GM12878 (cell line): ENCODE measurements around the gene HOXC9. TPM values are rescaled to one million over a fixed set of nuclear protein-coding genes. Genes with fewer than 3 reads are reported as not detected.

ENCODE experiments used
- ATAC-seq: fragments of 200-7000 bp; cut with Tn5 transposase; 3 replicates; pipeline ENCODE4 v1.9.1; 2020; ENCODE audit warnings: mild to moderate bottlenecking, moderate library complexity
- BruUV-seq: library from RNA; stranded (reverse); fragments of 400-500 nt; replicated peaks from 2 replicates; lab custom pipeline; 2021; lab: Mats Ljungman, UMichigan
- CTCF ChIA-PET: fragments of 300-600 bp; sonication (Branson Sonifier 250); formaldehyde crosslinking; extraction: SDS; loops from one replicate; lab custom pipeline; 2021; ENCODE audit warnings: inconsistent platforms; lab: Yijun Ruan, JAX
- POLR2A ChIA-PET: fragments of 350-600 bp; formaldehyde crosslinking; extraction: SDS; loops from one replicate; lab custom pipeline; 2021; ENCODE audit warnings: inconsistent platforms; lab: Charles Lee
- RAD21 ChIA-PET: fragments of 300-600 bp; sonication (Branson Sonifier 250); formaldehyde crosslinking; loops from one replicate; lab custom pipeline; 2023; ENCODE audit warnings: antibody characterized with exemption; ENCODE audit not compliant: unreplicated experiment; lab: Charles Lee
- SMC1A ChIA-PET: fragments of 300-600 bp; sonication (Branson Sonifier 250); formaldehyde crosslinking; loops from one replicate; lab custom pipeline; 2023; ENCODE audit not compliant: unreplicated experiment, uncharacterized antibody; lab: Charles Lee
- DNase-seq: peaks from one replicate; pipeline ENCODE4 v3.0.0-alpha.2; 2011; ENCODE audit warnings: low read depth, low spot score
- FAIRE-seq: peaks from 3 replicates; lab custom pipeline; 2011; peaks lifted over from hg19 to GRCh38; lab: Jason Lieb, UNC
- H2AFZ ChIP-seq: 2 replicates; pipeline ENCODE4 v1.6.0; 2011; ENCODE audit warnings: low read depth, low read length, control low read depth; ENCODE audit not compliant: control insufficient read depth
- H3K27ac ChIP-seq: 2 replicates; pipeline ENCODE4 v1.5.1; 2011; ENCODE audit warnings: control low read depth; ENCODE audit not compliant: control insufficient read depth, insufficient read depth
- H3K27me3 ChIP-seq, 2 experiments: replicated peaks in 1 of 2; 2 replicates each; pipeline versions ENCODE4 v1.6.0 to v1.6.1; 2011; ENCODE audit warnings: low read length in 1 of 2; ENCODE audit not compliant: control insufficient read depth in 2 of 2, insufficient read depth in 2 of 2
- H3K36me3 ChIP-seq, 2 experiments: 2 replicates each; pipeline ENCODE4 v1.5.1; 2011; ENCODE audit warnings: low read length in 1 of 2; ENCODE audit not compliant: control insufficient read depth in 2 of 2, insufficient read depth in 2 of 2
- H3K4me1 ChIP-seq: 2 replicates; pipeline ENCODE4 v1.6.1; 2011; ENCODE audit warnings: mild to moderate bottlenecking, low read length, moderate library complexity, mixed read lengths; ENCODE audit not compliant: control insufficient read depth, insufficient read depth
- H3K4me2 ChIP-seq: 2 replicates; pipeline ENCODE4 v1.6.0; 2011; ENCODE audit warnings: control low read depth; ENCODE audit not compliant: control insufficient read depth, insufficient read depth
- H3K4me3 ChIP-seq: fragments of 200-600 bp; sonication (generic); 2 replicates; pipeline ENCODE4 v1.5.1; 2016
- H3K79me2 ChIP-seq: 2 replicates; pipeline ENCODE4 v1.6.0; 2011; ENCODE audit warnings: low read length; ENCODE audit not compliant: control insufficient read depth, insufficient read depth
- H3K9ac ChIP-seq: 2 replicates; pipeline ENCODE4 v1.8.0; 2011; ENCODE audit warnings: low read length, control low read depth, mixed read lengths; ENCODE audit not compliant: control insufficient read depth, insufficient read depth
- H3K9me3 ChIP-seq: replicated peaks from 3 replicates; pipeline ENCODE4 v1.5.1; 2011; ENCODE audit warnings: mild to moderate bottlenecking, low read length; ENCODE audit not compliant: control insufficient read depth, insufficient read depth
- H4K20me1 ChIP-seq: 2 replicates; pipeline ENCODE4 v1.6.0; 2011; ENCODE audit not compliant: control insufficient read depth, insufficient read depth
- ASH2L ChIP-seq: fragments of 300-600, 200-600 bp; sonication (generic); IDR thresholded peaks from 2 replicates; pipeline ENCODE4 v1.6.1; 2017; ENCODE audit warnings: low read depth, mild to moderate bottlenecking, borderline replicate concordance
- CEBPZ ChIP-seq: fragments of 150-350 bp; IDR thresholded peaks from 2 replicates; pipeline ENCODE4 v1.6.1; 2016; ENCODE audit warnings: low read depth, low read length
- KAT2A ChIP-seq: conservative IDR thresholded peaks from 2 replicates; pipeline ENCODE4 v1.6.1; 2011; ENCODE audit warnings: low read depth, low read length; ENCODE audit not compliant: control insufficient read depth
- RELA ChIP-seq: fragments of 450-650 bp; IDR thresholded peaks from 2 replicates; pipeline ENCODE4 v1.8.0; 2014; ENCODE audit warnings: borderline replicate concordance; ENCODE audit not compliant: partially characterized antibody
- RFX5 ChIP-seq: IDR thresholded peaks from 2 replicates; pipeline ENCODE4 v1.6.1; 2011; ENCODE audit warnings: low read depth, low read length, improper control_type of control experiment
- SMARCA5 ChIP-seq: fragments of 450-650 bp; IDR thresholded peaks from 2 replicates; pipeline ENCODE4 v1.6.1; 2017; ENCODE audit warnings: mild to moderate bottlenecking
- STAT3 ChIP-seq: IDR thresholded peaks from 2 replicates; pipeline ENCODE4 v1.6.1; 2011; ENCODE audit warnings: low read depth, low read length, improper control_type of control experiment
- SUZ12 ChIP-seq: fragments of 200-600 bp; sonication (generic); IDR thresholded peaks from one replicate; pipeline ENCODE4 v1.6.1; 2018; ENCODE audit warnings: antibody characterized with exemption, mild to moderate bottlenecking; ENCODE audit not compliant: unreplicated experiment
- TCF3 ChIP-seq: IDR thresholded peaks from 2 replicates; pipeline ENCODE4 v1.6.1; 2012; ENCODE audit warnings: low read depth, mild to moderate bottlenecking, low read length, borderline replicate concordance; ENCODE audit not compliant: insufficient read depth
- ZBTB11 ChIP-seq: fragments of 450-650 bp; formaldehyde crosslinking; IDR thresholded peaks from 2 replicates; pipeline ENCODE4 v1.5.0; 2022; ENCODE audit warnings: mild to moderate bottlenecking, missing genetic modification characterization
- ZNF687 ChIP-seq: fragments of 450-650 bp; IDR thresholded peaks from 2 replicates; pipeline ENCODE4 v1.6.1; 2017; ENCODE audit warnings: mild to moderate bottlenecking, moderate library complexity
- WGBS: methylation state at CpG from one replicate; pipeline ENCODE4 v1.1.6; 2016; ENCODE audit warnings: low lambda C conversion rate; ENCODE audit not compliant: insufficient replicate concordance, insufficient coverage; ENCODE audit errors: missing lambda C conversion rate; 5-methylcytosine and 5-hydroxymethylcytosine counted together
- in situ Hi-C: fragments of 300-500 bp; cut with MboI; formaldehyde crosslinking; loops from 9 replicates; pipeline ENCODE4 v1.14.3; 2018; ENCODE audit warnings: mixed read lengths
- intact Hi-C: fragments of 100-400 bp; cut with micrococcal nuclease; formaldehyde crosslinking; loops from one replicate; pipeline ENCODE4 v1.14.2; 2022; ENCODE audit not compliant: unreplicated experiment
- polyA plus RNA-seq, 11 experiments: library from polyadenylated mRNA; depleted of rRNA in 4 of 11; unstranded in 6 of 11; stranded (reverse) in 5 of 11; fragments of >200 nt; fragmentation: Nextera tagmentation in 4 of 11; fragmentation: Illumina TruSeq in 1 of 11; extraction: Ambion mirVana in 4 of 11; extraction: Trizol in 1 of 11; gene quantifications; 1 replicate in 1 of 11; 2 replicates in 10 of 11; pipeline versions ENCODE4 v1.2.1 to v1.2.3, GENCODE V29; 2011 to 2016; ENCODE audit warnings: inconsistent platforms in 2 of 11, missing spikeins in 2 of 11, low read depth in 1 of 11
- total RNA-seq, 4 experiments: library from RNA; depleted of rRNA in 3 of 4; stranded (reverse); fragments of >200 nt in 3 of 4; fragmentation: Illumina TruSeq in 1 of 4; extraction: Trizol in 1 of 4; gene quantifications; 2 replicates each; pipeline versions ENCODE4 v1.2.1 to v1.2.3, GENCODE V29; 2013 to 2021

The HOXC9 gene
- total and polyA plus RNA-seq, 10 of the 15 experiments (the other 5 are each of a cell fraction or from before 2014, with no cell fraction given), result not detected

GRCh38 chr12:54033980-54034784 is 34.2 kb downstream of the HOXC9 start:
- ChIA-PET POLR2A (no interaction called here), SMC1A (interaction anchor here (0.6 to 5.5 kb wide), 4 partner anchors 20 to 157 kb away, joined by 3 to 126 read pairs (median 22); partner anchors contain the start of genes HOXC4 and SMUG1), CTCF (interaction anchor here (1.0 to 7.9 kb wide), 6 partner anchors 10 to 181 kb away, joined by 4 to 86 read pairs (median 8); partner anchors contain the start of genes HOXC4 and HOXC8), RAD21 (interaction anchor here (1.0 to 12.6 kb wide), 5 partner anchors 10 to 167 kb away, joined by 3 to 222 read pairs (median 10); partner anchors contain the start of gene SMUG1)
- 13% methylated on average over 37 of the region's 57 CpGs for WGBS
- Histone ChIP-seq H3K9me3 (no peaks in the 10 kb centered on the region), H3K9ac (no peak overlapping the region), H3K4me2 (peak overlapping the region; percentile 13; the same call in 1 of the 2 replicates), H3K27ac (no peak overlapping the region), H2AFZ (no peak overlapping the region), H4K20me1 (no peaks in the 10 kb centered on the region), H3K79me2 (no peaks in the 10 kb centered on the region), H3K36me3 (no peaks in the 10 kb centered on the region), H3K4me1 (peaks cover 9% of the 10 kb centered on the region; the same call in 1 of the 2 replicates), H3K4me3 (peak overlapping the region; percentile 61), H3K27me3 (peaks cover 3 to 32% of the 10 kb centered on the region in 2 experiments)
- DNase-seq (no peak), FAIRE-seq (no peak), ATAC-seq (peak; percentile 49)
- in situ Hi-C loops (no loop called here), intact Hi-C loops (loop anchor here (2.0 kb wide), 2 partner anchors 101 to 167 kb away; no protein-coding TSS in a partner anchor)
- BruUV-seq, result no TSS peak
- TF ChIP-seq STAT3, result no peak
- TF ChIP-seq RELA, result no peak
- no peak for TF ChIP-seq SUZ12
- no peak for TF ChIP-seq ASH2L
- no peak for TF ChIP-seq SMARCA5
- TF ChIP-seq RFX5, result no peak
- no peak for TF ChIP-seq ZNF687
- no peak for TF ChIP-seq KAT2A
- no peak for TF ChIP-seq CEBPZ
- no peak for TF ChIP-seq TCF3
- no peak for TF ChIP-seq ZBTB11
